Neural progenitor cell (in vitro differentiated cells): ENCODE measurements around the gene CWH43. TPM values are rescaled to one million over a fixed set of nuclear protein-coding genes. Genes with fewer than 3 reads are reported as not detected.

ENCODE experiments used
- DNase-seq: peaks from one replicate; pipeline ENCODE4 v3.0.0-alpha.2; 2016; ENCODE audit warnings: low spot score
- H2AFZ ChIP-seq: fragments of 200-600 bp; sonication (generic); replicated peaks from 2 replicates; pipeline ENCODE4 v1.6.1; 2016; ENCODE audit warnings: antibody characterized with exemption
- H3F3A ChIP-seq: fragments of 200-600 bp; sonication (generic); 2 replicates; pipeline ENCODE4 v1.6.1; 2016; ENCODE audit warnings: antibody characterized with exemption, low read depth
- H3K27ac ChIP-seq: fragments of 200-600 bp; sonication (generic); 2 replicates; pipeline ENCODE4 v1.5.1; 2016; ENCODE audit warnings: mild to moderate bottlenecking
- H3K27me3 ChIP-seq: fragments of 200-600 bp; sonication (generic); 2 replicates; pipeline ENCODE4 v1.6.1; 2016; ENCODE audit warnings: mild to moderate bottlenecking, moderate library complexity
- H3K36me3 ChIP-seq: fragments of 200-600 bp; sonication (generic); 2 replicates; pipeline ENCODE4 v1.5.1; 2016
- H3K4me1 ChIP-seq: fragments of 200-600 bp; sonication (generic); 2 replicates; pipeline ENCODE4 v1.6.1; 2016; ENCODE audit warnings: mixed run types
- H3K4me2 ChIP-seq: fragments of 200-600 bp; sonication (generic); 2 replicates; pipeline ENCODE4 v1.6.1; 2016
- H3K4me3 ChIP-seq: fragments of 200-600 bp; sonication (generic); 2 replicates; pipeline ENCODE4 v1.5.1; 2016
- H3K79me2 ChIP-seq: fragments of 200-600 bp; sonication (generic); 2 replicates; pipeline ENCODE4 v1.6.1; 2016; ENCODE audit warnings: low read depth
- H3K9ac ChIP-seq: fragments of 200-600 bp; sonication (generic); 2 replicates; pipeline ENCODE4 v1.6.1; 2016
- H3K9me3 ChIP-seq: fragments of 200-600 bp; sonication (generic); 2 replicates; pipeline ENCODE4 v1.5.1; 2016; ENCODE audit warnings: low read depth
- H4K20me1 ChIP-seq: fragments of 200-600 bp; sonication (generic); 2 replicates; pipeline ENCODE4 v1.6.1; 2016; ENCODE audit warnings: low read depth
- H3K27ac Mint-ChIP-seq: 3 replicates; pipeline ENCODE4 v1.8.0; 2021; ENCODE audit warnings: mixed read lengths
- H3K27me3 Mint-ChIP-seq: 2 replicates; pipeline ENCODE4 v1.8.0; 2022; ENCODE audit warnings: low read depth, mild to moderate bottlenecking, inconsistent platforms, moderate library complexity, mixed read lengths; ENCODE audit not compliant: insufficient read depth
- H3K36me3 Mint-ChIP-seq: 3 replicates; pipeline ENCODE4 v1.8.0; 2021; ENCODE audit warnings: mixed read lengths
- H3K4me1 Mint-ChIP-seq: 3 replicates; pipeline ENCODE4 v1.8.0; 2021; ENCODE audit warnings: mixed read lengths
- H3K4me3 Mint-ChIP-seq: 3 replicates; pipeline ENCODE4 v1.8.0; 2021; ENCODE audit warnings: mild to moderate bottlenecking, moderate library complexity, mixed read lengths
- H3K9me3 Mint-ChIP-seq: 3 replicates; pipeline ENCODE4 v1.8.0; 2020; ENCODE audit warnings: mixed read lengths
- CTCF ChIP-seq: fragments of 200-600 bp; sonication (generic); IDR thresholded peaks from 2 replicates; pipeline ENCODE4 v1.5.1; 2017; ENCODE audit warnings: antibody characterized with exemption, mild to moderate bottlenecking
- EZH2 ChIP-seq: fragments of 200-600 bp; sonication (generic); IDR thresholded peaks from 2 replicates; pipeline ENCODE4 v1.6.1; 2017; ENCODE audit warnings: antibody characterized with exemption, mild to moderate bottlenecking, moderate library complexity
- EZH2phosphoT487 ChIP-seq: fragments of 200-600 bp; sonication (generic); IDR thresholded peaks from 2 replicates; pipeline ENCODE4 v1.6.1; 2017; ENCODE audit warnings: antibody characterized with exemption
- total RNA-seq: library from RNA; depleted of rRNA; stranded (reverse); fragments of >200 nt; gene quantifications from 2 replicates; pipeline ENCODE4 v1.2.3, GENCODE V29; 2015; ENCODE audit warnings: low replicate concordance

The CWH43 gene
- total RNA-seq, 1 donor from 2014 or later = not detected

GRCh38 chr4:49018718-49019295 lies 32.7 kb downstream of the CWH43 start:
- H3K4me2 ChIP-seq = no peak overlapping the region
- H3F3A ChIP-seq = no peaks in the 10 kb centered on the region
- H3K4me3 ChIP-seq = no peak overlapping the region
- H3K79me2 ChIP-seq = no peaks in the 10 kb centered on the region
- TF ChIP-seq CTCF (no peak), EZH2phosphoT487 (no peak), EZH2 (no peak)
- no peak for DNase-seq
- H3K27ac Mint-ChIP-seq = no peak overlapping the region
- no peaks in the 10 kb centered on the region for H3K27me3 ChIP-seq
- no peak overlapping the region for H3K27ac ChIP-seq
- no peak overlapping the region for H2AFZ ChIP-seq
- H3K27me3 Mint-ChIP-seq = peaks cover 2% of the 10 kb centered on the region
- no peak overlapping the region for H3K4me3 Mint-ChIP-seq
- peaks cover 19% of the 10 kb centered on the region for H3K9me3 ChIP-seq
- no peaks in the 10 kb centered on the region for H3K36me3 ChIP-seq
- no peaks in the 10 kb centered on the region for H3K4me1 ChIP-seq
- H3K9ac ChIP-seq = no peak overlapping the region
- no peaks in the 10 kb centered on the region for H3K36me3 Mint-ChIP-seq
- H3K4me1 Mint-ChIP-seq = no peaks in the 10 kb centered on the region
- H4K20me1 ChIP-seq = no peaks in the 10 kb centered on the region
- peaks cover 8% of the 10 kb centered on the region for H3K9me3 Mint-ChIP-seq

GRCh38 chr4:49032440-49033161 lies 46.5 kb downstream of the CWH43 start:
- Histone ChIP-seq H3K27ac (no peak overlapping the region), H3K4me3 (no peak overlapping the region), H3K79me2 (no peaks in the 10 kb centered on the region), H3K4me2 (no peak overlapping the region), H3K36me3 (no peaks in the 10 kb centered on the region), H4K20me1 (no peaks in the 10 kb centered on the region), H3K4me1 (no peaks in the 10 kb centered on the region), H3K27me3 (no peaks in the 10 kb centered on the region), H3F3A (no peaks in the 10 kb centered on the region), H2AFZ (no peak overlapping the region), H3K9me3 (peaks cover 16% of the 10 kb centered on the region), H3K9ac (no peak overlapping the region)
- TF ChIP-seq CTCF (peak; percentile 23), EZH2 (no peak)
- no peaks in the 10 kb centered on the region for H3K36me3 Mint-ChIP-seq
- no peak overlapping the region for H3K4me3 Mint-ChIP-seq
- no peaks in the 10 kb centered on the region for H3K27me3 Mint-ChIP-seq
- no peak for DNase-seq
- no peaks in the 10 kb centered on the region for H3K4me1 Mint-ChIP-seq
- H3K27ac Mint-ChIP-seq = no peak overlapping the region
- H3K9me3 Mint-ChIP-seq = peaks cover 2% of the 10 kb centered on the region

GRCh38 chr4:49036528-49036927 lies 50.5 kb downstream of the CWH43 start:
- H3K4me3 ChIP-seq = no peak overlapping the region
- no peaks in the 10 kb centered on the region for H4K20me1 ChIP-seq
- no peaks in the 10 kb centered on the region for H3K79me2 ChIP-seq
- Mint-ChIP-seq H3K27me3 (no peaks in the 10 kb centered on the region), H3K27ac (no peak overlapping the region), H3K4me1 (no peaks in the 10 kb centered on the region), H3K36me3 (no peaks in the 10 kb centered on the region), H3K4me3 (no peak overlapping the region), H3K9me3 (peaks cover 2% of the 10 kb centered on the region)
- no peak overlapping the region for H3K27ac ChIP-seq
- no peak overlapping the region for H3K9ac ChIP-seq
- H3K4me1 ChIP-seq = no peaks in the 10 kb centered on the region
- H3K36me3 ChIP-seq = no peaks in the 10 kb centered on the region
- peaks cover 12% of the 10 kb centered on the region for H3K9me3 ChIP-seq
- DNase-seq = no peak
- H3K27me3 ChIP-seq = no peaks in the 10 kb centered on the region
- no peak overlapping the region for H2AFZ ChIP-seq
- TF ChIP-seq EZH2phosphoT487 (no peak), EZH2 (no peak), CTCF (no peak)
- H3F3A ChIP-seq = no peaks in the 10 kb centered on the region
- no peak overlapping the region for H3K4me2 ChIP-seq
